ENCODE measurements around the gene SKAP1. TPM values are rescaled to one million over a fixed set of nuclear protein-coding genes. Genes with fewer than 3 reads are reported as not detected.
"Not testable (repeated sequence)": the region's sequence is repeated elsewhere in the genome, so short reads cannot be mapped to it uniquely, and the experiment has no call there.

The SKAP1 gene
- polyA plus RNA-seq, 3 donors = 0.13 to 1.0 (median 0.52) TPM

- Histone ChIP-seq H3K4me1 (ENCODE audit: control insufficient read depth in 1 of 2, insufficient read depth in 2 of 2, low read length in 2 of 2) (no peaks in the 10 kb centered on the region), H3K27me3 (ENCODE audit: control insufficient read depth in 2 of 2, insufficient read depth in 2 of 2, low read length in 2 of 2) (peaks cover 2 to 5% of the 10 kb centered on the region in 2 donors), H3K9ac (ENCODE audit: insufficient read depth, low read length, poor library complexity, severe bottlenecking) (no peak overlapping the region), H3K27ac (ENCODE audit: low read depth in 1 of 2, low read length in 2 of 2) (no peak overlapping the region), H3K4me2 (replicated peaks; ENCODE audit: extremely low read depth, low read length, poor library complexity, severe bottlenecking) (no peak overlapping the region), H3K4me3 (replicated peaks in 1 of 3; ENCODE audit: low read depth in 2 of 3, low read length in 3 of 3) (no peak overlapping the region), H3K9me3 (replicated peaks in 1 of 2; ENCODE audit: control insufficient read depth in 1 of 2, insufficient read depth in 1 of 2, low read length in 2 of 2) (no peaks in the 10 kb centered on the region), H3K36me3 (replicated peaks in 1 of 2; ENCODE audit: control insufficient read depth in 1 of 2, insufficient read depth in 2 of 2, low read length in 2 of 2) (no peaks in the 10 kb centered on the region), H4K20me1 (ENCODE audit: insufficient read depth, low read length) (no peaks in the 10 kb centered on the region), H3K79me2 (ENCODE audit: insufficient read depth, low read length) (no peaks in the 10 kb centered on the region), H2AFZ (ENCODE audit: insufficient read depth, low read depth, low read length, poor library complexity, severe bottlenecking) (no peak overlapping the region)
- H3K27me3 Mint-ChIP-seq (ENCODE audit: low read depth in 3 of 3) = peaks cover 3 to 10% (median 8%) of the 10 kb centered on the region in 3 donors
- WGBS (ENCODE audit: insufficient coverage) = no CpG with 5 or more reads among the region's 3 CpGs
- H3K36me3 Mint-ChIP-seq = no peaks in the 10 kb centered on the region
- H3K9me3 Mint-ChIP-seq = no peaks in the 10 kb centered on the region
- no peak for TF ChIP-seq CTCF (IDR thresholded peaks at IDR 0.05)
- intact Hi-C loops (cut with micrococcal nuclease) = no loop called here
- no peak overlapping the region for H3K4me3 Mint-ChIP-seq
- no peak for DNase-seq
- H3K27ac Mint-ChIP-seq = no peak overlapping the region
- no peaks in the 10 kb centered on the region for H3K4me1 Mint-ChIP-seq
Measured at GRCh38 chr17:48251950-48252349, 178.1 kb downstream of the SKAP1 start.

GRCh38 chr17:48250949-48251348, 179.1 kb downstream of the SKAP1 start:
- DNase-seq = no peak
- WGBS (ENCODE audit: insufficient coverage) = 100% methylated on average over 1 of the region's 8 CpGs
- Histone ChIP-seq H3K36me3 (replicated peaks in 1 of 2; ENCODE audit: control insufficient read depth in 1 of 2, insufficient read depth in 2 of 2, low read length in 2 of 2) (no peaks in the 10 kb centered on the region), H3K27ac (ENCODE audit: low read depth in 1 of 2, low read length in 2 of 2) (no peak overlapping the region), H3K9ac (ENCODE audit: insufficient read depth, low read length, poor library complexity, severe bottlenecking) (no peak overlapping the region), H2AFZ (ENCODE audit: insufficient read depth, low read depth, low read length, poor library complexity, severe bottlenecking) (no peak overlapping the region), H3K9me3 (replicated peaks in 1 of 2; ENCODE audit: control insufficient read depth in 1 of 2, insufficient read depth in 1 of 2, low read length in 2 of 2) (no peaks in the 10 kb centered on the region), H3K27me3 (ENCODE audit: control insufficient read depth in 2 of 2, insufficient read depth in 2 of 2, low read length in 2 of 2) (peaks cover 2 to 5% of the 10 kb centered on the region in 2 donors), H3K4me3 (replicated peaks in 1 of 3; ENCODE audit: low read depth in 2 of 3, low read length in 3 of 3) (no peak overlapping the region), H3K79me2 (ENCODE audit: insufficient read depth, low read length) (no peaks in the 10 kb centered on the region), H4K20me1 (ENCODE audit: insufficient read depth, low read length) (no peaks in the 10 kb centered on the region), H3K4me2 (replicated peaks; ENCODE audit: extremely low read depth, low read length, poor library complexity, severe bottlenecking) (no peak overlapping the region), H3K4me1 (ENCODE audit: control insufficient read depth in 1 of 2, insufficient read depth in 2 of 2, low read length in 2 of 2) (no peaks in the 10 kb centered on the region)
- Mint-ChIP-seq H3K9me3 (no peaks in the 10 kb centered on the region), H3K36me3 (no peaks in the 10 kb centered on the region), H3K4me1 (no peaks in the 10 kb centered on the region), H3K27ac (no peak overlapping the region), H3K4me3 (no peak overlapping the region), H3K27me3 (ENCODE audit: low read depth in 3 of 3) (peaks cover 2 to 10% (median 7%) of the 10 kb centered on the region in 3 donors)
- intact Hi-C loops (cut with micrococcal nuclease) = no loop called here
- TF ChIP-seq CTCF (IDR thresholded peaks at IDR 0.05) = no peak

GRCh38 chr17:48250059-48250458, 180.0 kb downstream of the SKAP1 start:
- H4K20me1 ChIP-seq (ENCODE audit: insufficient read depth, low read length); intact Hi-C loops (cut with micrococcal nuclease); H3K4me1 ChIP-seq (ENCODE audit: control insufficient read depth in 1 of 2, insufficient read depth in 2 of 2, low read length in 2 of 2); H3K9ac ChIP-seq (ENCODE audit: insufficient read depth, low read length, poor library complexity, severe bottlenecking); H3K27ac ChIP-seq (ENCODE audit: low read depth in 1 of 2, low read length in 2 of 2); H3K79me2 ChIP-seq (ENCODE audit: insufficient read depth, low read length); H3K27me3 ChIP-seq (ENCODE audit: control insufficient read depth in 2 of 2, insufficient read depth in 2 of 2, low read length in 2 of 2); H3K9me3 ChIP-seq (replicated peaks in 1 of 2; ENCODE audit: control insufficient read depth in 1 of 2, insufficient read depth in 1 of 2, low read length in 2 of 2); H2AFZ ChIP-seq (ENCODE audit: insufficient read depth, low read depth, low read length, poor library complexity, severe bottlenecking); H3K4me1 Mint-ChIP-seq; H3K4me2 ChIP-seq (replicated peaks; ENCODE audit: extremely low read depth, low read length, poor library complexity, severe bottlenecking); H3K4me3 ChIP-seq (replicated peaks in 1 of 3; ENCODE audit: low read depth in 2 of 3, low read length in 3 of 3); H3K4me3 Mint-ChIP-seq; H3K36me3 ChIP-seq (replicated peaks in 1 of 2; ENCODE audit: control insufficient read depth in 1 of 2, insufficient read depth in 2 of 2, low read length in 2 of 2); H3K36me3 Mint-ChIP-seq; H3K9me3 Mint-ChIP-seq; DNase-seq; H3K27ac Mint-ChIP-seq: not testable (repeated sequence)
- peaks cover 2 to 10% (median 5%) of the 10 kb centered on the region in 3 donors for H3K27me3 Mint-ChIP-seq (ENCODE audit: low read depth in 3 of 3)
- 100% methylated on average over 3 of the region's 5 CpGs for WGBS (ENCODE audit: insufficient coverage)
